ENCODE data around the gene ZNF780A.

DNA sequence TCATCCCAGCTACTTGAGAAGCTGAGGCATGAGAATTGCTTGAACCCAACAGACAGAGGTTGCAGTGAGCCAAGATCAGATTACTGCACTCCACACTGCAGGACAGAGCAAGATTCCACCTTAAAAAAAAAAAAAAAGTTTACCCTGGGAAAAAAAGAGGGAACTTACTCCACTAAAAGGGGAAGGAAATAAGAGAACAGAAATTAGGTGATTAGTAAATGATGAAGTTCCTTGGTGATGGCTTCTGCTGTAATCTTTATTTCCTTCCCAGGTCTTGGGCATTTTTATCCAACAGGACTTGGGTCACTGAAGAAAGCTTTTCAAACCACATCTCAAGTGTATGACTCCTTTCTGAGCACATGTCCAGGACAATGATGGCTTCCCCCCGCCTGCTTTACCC is 9.3 kb downstream of the ZNF780A start:
- TF ChIP-seq, protein P1, sequence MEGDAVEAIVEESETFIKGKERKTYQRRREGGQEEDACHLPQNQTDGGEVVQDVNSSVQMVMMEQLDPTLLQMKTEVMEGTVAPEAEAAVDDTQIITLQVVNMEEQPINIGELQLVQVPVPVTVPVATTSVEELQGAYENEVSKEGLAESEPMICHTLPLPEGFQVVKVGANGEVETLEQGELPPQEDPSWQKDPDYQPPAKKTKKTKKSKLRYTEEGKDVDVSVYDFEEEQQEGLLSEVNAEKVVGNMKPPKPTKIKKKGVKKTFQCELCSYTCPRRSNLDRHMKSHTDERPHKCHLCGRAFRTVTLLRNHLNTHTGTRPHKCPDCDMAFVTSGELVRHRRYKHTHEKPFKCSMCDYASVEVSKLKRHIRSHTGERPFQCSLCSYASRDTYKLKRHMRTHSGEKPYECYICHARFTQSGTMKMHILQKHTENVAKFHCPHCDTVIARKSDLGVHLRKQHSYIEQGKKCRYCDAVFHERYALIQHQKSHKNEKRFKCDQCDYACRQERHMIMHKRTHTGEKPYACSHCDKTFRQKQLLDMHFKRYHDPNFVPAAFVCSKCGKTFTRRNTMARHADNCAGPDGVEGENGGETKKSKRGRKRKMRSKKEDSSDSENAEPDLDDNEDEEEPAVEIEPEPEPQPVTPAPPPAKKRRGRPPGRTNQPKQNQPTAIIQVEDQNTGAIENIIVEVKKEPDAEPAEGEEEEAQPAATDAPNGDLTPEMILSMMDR (IDR thresholded peaks at IDR 0.05; ENCODE audit: insufficient read depth, low read length, poor library complexity, severe bottlenecking) = no peak
- TF ChIP-seq EZH2phosphoT487 (conservative IDR thresholded peaks at IDR 0.05; ENCODE audit: low read length) = no peak

All from SU-DHL-6 (cell line).